ENCODE data around the gene BGN. TPM values are rescaled to one million over a fixed set of nuclear protein-coding genes. Genes with fewer than 3 reads are reported as not detected.

BGN gene
- total RNA-seq, 2 donors from 2014 or later: not detected

GRCh38 chrX:153478746-153479145 lies 16.0 kb upstream of the BGN start:
- ATAC-seq (replicated peaks in 1 of 2): no peak
- peaks cover 6% of the 10 kb centered on the region for H3K27me3 Mint-ChIP-seq (ENCODE audit: low read depth)
- H3K4me3 Mint-ChIP-seq: no peak overlapping the region
- DNase-seq: no peak
- no peak overlapping the region for H3K27ac Mint-ChIP-seq
- H3K36me3 Mint-ChIP-seq (ENCODE audit: insufficient read depth in 2 of 2): no peaks in the 10 kb centered on the region
- H3K9me3 Mint-ChIP-seq: no peaks in the 10 kb centered on the region
- H3K4me1 Mint-ChIP-seq (ENCODE audit: low read depth): no peaks in the 10 kb centered on the region

GRCh38 chrX:153481043-153481442 lies 13.7 kb upstream of the BGN start:
- no peak for ATAC-seq (replicated peaks in 1 of 2)
- Mint-ChIP-seq H3K4me3 (no peak overlapping the region), H3K27me3 (ENCODE audit: low read depth) (peaks cover 3% of the 10 kb centered on the region), H3K27ac (no peak overlapping the region), H3K36me3 (ENCODE audit: insufficient read depth in 2 of 2) (no peaks in the 10 kb centered on the region), H3K9me3 (no peaks in the 10 kb centered on the region), H3K4me1 (ENCODE audit: low read depth) (no peaks in the 10 kb centered on the region)
- no peak for DNase-seq

- no peaks in the 10 kb centered on the region for H3K36me3 Mint-ChIP-seq (ENCODE audit: insufficient read depth in 2 of 2)
- H3K27me3 Mint-ChIP-seq (ENCODE audit: low read depth): no peaks in the 10 kb centered on the region
- DNase-seq: no peak
- H3K9me3 Mint-ChIP-seq: no peaks in the 10 kb centered on the region
- no peaks in the 10 kb centered on the region for H3K4me1 Mint-ChIP-seq (ENCODE audit: low read depth)
- H3K4me3 Mint-ChIP-seq: no peak overlapping the region
- H3K27ac Mint-ChIP-seq: no peak overlapping the region
- no peak for ATAC-seq (replicated peaks in 1 of 2)
Observed at GRCh38 chrX:153482376-153483015, 12.3 kb upstream of the BGN start.

DNA sequence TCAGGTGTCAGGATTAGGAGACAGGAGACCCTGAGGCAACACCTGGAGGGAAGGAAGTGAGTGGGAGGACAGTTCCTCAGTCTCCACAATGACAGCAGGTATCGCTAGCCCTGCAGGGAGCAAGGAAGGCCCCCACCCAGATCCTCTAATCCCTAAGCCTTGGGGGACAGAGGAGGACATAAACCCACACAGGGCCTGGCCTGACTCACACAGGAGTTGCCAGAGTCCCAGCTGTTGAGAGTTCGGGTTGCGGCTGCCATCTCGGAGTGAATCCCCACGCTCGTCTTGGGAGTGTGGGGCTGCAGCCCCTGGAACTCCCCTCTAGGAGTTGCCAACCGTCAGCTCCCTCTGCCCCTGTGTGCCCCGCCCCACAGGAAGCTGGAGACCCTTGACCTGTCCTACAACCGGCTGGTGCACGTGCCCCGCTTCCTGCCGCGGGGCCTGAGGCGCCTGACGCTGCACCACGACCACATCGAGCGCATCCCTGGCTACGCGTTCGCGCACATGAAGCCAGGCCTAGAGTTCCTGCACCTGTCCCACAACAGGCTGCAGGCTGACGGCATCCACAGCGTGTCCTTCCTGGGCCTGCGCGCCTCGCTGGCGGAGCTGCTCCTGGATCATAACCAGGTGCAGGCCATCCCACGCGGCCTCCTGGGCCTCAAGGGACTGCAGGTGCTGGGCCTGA lies 9.2 kb upstream of the BGN start:
- Mint-ChIP-seq H3K4me1 (ENCODE audit: low read depth) (no peaks in the 10 kb centered on the region), H3K9me3 (no peaks in the 10 kb centered on the region), H3K36me3 (ENCODE audit: insufficient read depth in 2 of 2) (no peaks in the 10 kb centered on the region), H3K27me3 (ENCODE audit: low read depth) (no peaks in the 10 kb centered on the region), H3K4me3 (no peak overlapping the region), H3K27ac (no peak overlapping the region)
- DNase-seq: no peak
- no peak for ATAC-seq (replicated peaks in 1 of 2)

DNA sequence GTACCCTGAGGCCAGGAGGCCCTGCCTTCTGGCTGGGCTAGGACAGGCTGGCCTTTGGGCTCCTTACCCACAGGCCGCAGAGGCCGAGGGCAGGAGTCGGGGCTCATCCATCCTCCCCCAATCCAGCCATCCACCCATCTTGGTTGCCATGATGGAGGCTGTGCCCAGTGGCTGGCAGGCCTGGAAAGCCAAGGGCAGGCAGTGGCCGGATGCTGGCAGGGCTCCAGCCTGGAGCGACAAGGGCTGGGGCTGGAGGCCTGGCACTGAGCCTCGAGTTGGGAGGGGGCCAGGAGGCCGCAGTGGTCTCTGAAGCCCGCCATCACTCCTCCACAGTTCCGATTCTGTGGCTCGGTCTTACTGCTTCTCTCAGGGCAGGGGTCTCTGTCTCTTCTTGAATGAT lies 8.6 kb upstream of the BGN start:
- H3K4me1 Mint-ChIP-seq (ENCODE audit: low read depth): no peaks in the 10 kb centered on the region
- DNase-seq (no peak), ATAC-seq (replicated peaks in 1 of 2) (no peak)
- no peaks in the 10 kb centered on the region for H3K27me3 Mint-ChIP-seq (ENCODE audit: low read depth)
- no peak overlapping the region for H3K27ac Mint-ChIP-seq
- no peak overlapping the region for H3K4me3 Mint-ChIP-seq
- no peaks in the 10 kb centered on the region for H3K36me3 Mint-ChIP-seq (ENCODE audit: insufficient read depth in 2 of 2)
- no peaks in the 10 kb centered on the region for H3K9me3 Mint-ChIP-seq

DNA sequence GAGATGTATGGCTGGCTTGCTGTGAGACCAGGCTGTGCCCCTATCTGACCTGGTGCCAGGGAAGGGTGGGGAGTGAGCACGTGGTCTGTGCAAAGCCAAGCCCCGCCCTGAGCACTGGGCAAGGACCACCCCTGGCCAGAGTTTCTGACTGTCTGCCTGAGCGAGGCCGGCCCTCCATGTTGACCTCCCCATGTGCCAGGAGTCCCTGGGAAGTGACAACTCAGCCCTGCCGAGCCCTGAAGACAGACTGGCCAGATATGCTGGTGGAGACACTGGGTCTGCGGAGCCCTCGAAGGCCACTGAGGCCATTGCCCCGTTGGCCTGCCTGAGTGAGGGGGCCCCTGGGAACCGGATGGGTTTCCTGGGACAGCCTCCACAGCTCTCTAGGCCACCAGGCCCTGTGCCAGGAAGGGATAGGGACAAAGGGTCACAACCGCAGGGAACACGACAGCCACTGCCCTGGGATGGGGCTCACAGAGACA lies 7.1 kb upstream of the BGN start:
- no peaks in the 10 kb centered on the region for H3K4me1 Mint-ChIP-seq (ENCODE audit: low read depth)
- ATAC-seq (replicated peaks in 1 of 2): no peak
- no peak for DNase-seq

DNA sequence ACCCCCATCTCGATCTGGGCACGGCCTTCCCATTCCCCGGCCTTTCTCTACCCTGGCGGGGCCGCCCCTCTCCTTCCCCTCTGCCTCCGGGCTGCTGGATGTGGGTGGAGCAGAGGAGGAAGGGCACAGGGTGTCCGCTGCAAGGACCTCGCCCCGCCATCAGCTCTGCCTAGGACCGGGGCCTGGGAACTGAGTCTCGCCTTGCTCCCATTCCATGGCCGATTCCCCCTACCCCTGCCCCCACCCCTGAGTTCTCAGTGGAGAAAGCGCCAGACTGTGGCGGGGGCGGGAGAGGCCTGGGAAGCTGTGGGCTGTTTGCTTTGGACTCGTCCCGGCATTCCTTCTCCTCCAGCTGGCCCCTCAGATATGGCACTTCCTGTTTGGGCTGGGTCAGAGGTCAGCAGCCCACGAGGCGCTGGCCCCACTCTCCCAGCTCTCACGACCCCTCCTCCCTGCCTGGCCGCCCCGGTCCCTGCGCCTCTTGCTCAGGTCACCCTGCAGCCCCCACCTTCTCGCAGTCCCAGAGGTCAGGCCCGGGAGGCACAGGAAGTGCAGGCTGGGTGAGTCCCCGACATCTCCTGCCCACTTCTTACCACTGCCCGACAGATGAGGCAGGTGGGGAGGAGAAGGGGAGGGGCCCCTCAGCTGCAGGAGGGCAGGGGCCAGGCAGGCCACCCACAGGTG lies 6.4 kb upstream of the BGN start:
- Mint-ChIP-seq H3K4me3 (no peak overlapping the region), H3K36me3 (ENCODE audit: insufficient read depth in 2 of 2) (no peaks in the 10 kb centered on the region), H3K27me3 (ENCODE audit: low read depth) (no peaks in the 10 kb centered on the region), H3K27ac (no peak overlapping the region), H3K4me1 (ENCODE audit: low read depth) (no peaks in the 10 kb centered on the region), H3K9me3 (no peaks in the 10 kb centered on the region)
- DNase-seq (no peak), ATAC-seq (replicated peaks in 1 of 2) (no peak)

More for the DNA sequence above, 7.1 kb upstream of the BGN start:
- Mint-ChIP-seq H3K9me3 (no peaks in the 10 kb centered on the region), H3K4me3 (no peak overlapping the region), H3K36me3 (ENCODE audit: insufficient read depth in 2 of 2) (no peaks in the 10 kb centered on the region), H3K27me3 (ENCODE audit: low read depth) (no peaks in the 10 kb centered on the region), H3K27ac (no peak overlapping the region)

- ATAC-seq (replicated peaks in 1 of 2) (no peak), DNase-seq (no peak)
- H3K4me3 Mint-ChIP-seq: no peak overlapping the region
- H3K27ac Mint-ChIP-seq: no peak overlapping the region
- H3K36me3 Mint-ChIP-seq (ENCODE audit: insufficient read depth in 2 of 2): no peaks in the 10 kb centered on the region
- no peaks in the 10 kb centered on the region for H3K9me3 Mint-ChIP-seq
- no peaks in the 10 kb centered on the region for H3K4me1 Mint-ChIP-seq (ENCODE audit: low read depth)
- H3K27me3 Mint-ChIP-seq (ENCODE audit: low read depth): no peaks in the 10 kb centered on the region
Observed at GRCh38 chrX:153490217-153490930, 4.4 kb upstream of the BGN start.

DNA sequence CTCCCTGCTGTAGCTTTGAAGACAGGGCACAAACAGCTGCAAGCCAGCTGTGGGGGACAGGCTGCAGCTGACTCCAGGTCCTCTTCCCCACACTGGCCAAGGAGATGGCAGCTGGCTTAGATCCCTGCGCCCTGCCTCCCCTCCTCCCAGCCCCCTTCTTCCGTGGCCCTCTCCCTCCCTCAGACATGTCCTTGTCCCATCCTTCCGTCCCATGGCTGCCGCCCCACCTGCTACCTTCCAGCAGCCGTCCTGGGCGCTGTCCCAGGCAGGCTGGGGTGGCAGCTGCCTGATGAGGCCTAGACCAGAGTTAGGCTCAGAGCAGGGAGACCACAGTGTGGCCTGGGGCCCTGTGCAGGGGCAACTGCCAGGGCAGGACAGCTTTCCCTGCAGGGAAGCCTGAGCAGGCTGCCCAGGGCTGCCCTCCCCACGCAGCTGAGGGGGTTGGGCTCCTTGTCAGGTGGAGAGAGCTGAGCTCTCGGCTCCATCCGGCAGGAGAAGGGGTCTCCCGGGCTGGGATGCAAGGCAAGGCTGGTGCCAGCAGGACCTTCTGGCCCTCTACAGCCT lies 3.3 kb upstream of the BGN start:
- H3K36me3 Mint-ChIP-seq (ENCODE audit: insufficient read depth in 2 of 2): no peaks in the 10 kb centered on the region
- no peaks in the 10 kb centered on the region for H3K9me3 Mint-ChIP-seq
- no peak overlapping the region for H3K4me3 Mint-ChIP-seq
- no peak for DNase-seq
- ATAC-seq (replicated peaks in 1 of 2): no peak
- no peaks in the 10 kb centered on the region for H3K27me3 Mint-ChIP-seq (ENCODE audit: low read depth)
- H3K4me1 Mint-ChIP-seq (ENCODE audit: low read depth): no peaks in the 10 kb centered on the region
- H3K27ac Mint-ChIP-seq: no peak overlapping the region

DNA sequence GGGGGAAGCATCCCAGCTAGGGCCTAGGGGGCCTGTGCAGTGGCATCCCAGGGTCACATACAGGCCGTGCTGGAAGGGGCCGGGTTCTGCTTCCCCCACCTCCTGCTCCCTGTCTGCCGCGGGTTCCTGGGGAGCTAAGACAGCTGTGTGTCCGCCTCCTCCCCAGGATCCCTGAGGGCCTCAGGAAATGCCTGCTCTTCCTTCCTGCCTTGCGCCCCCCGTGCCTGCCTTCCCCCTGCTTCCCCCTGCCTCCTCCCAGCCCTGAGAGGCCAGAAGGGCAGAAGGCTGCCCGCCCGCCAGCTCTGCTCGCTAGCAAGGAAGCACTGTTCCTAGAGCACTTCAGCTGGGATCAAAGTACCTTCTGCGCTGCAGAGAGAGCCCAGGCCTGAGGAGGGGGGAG lies 2.9 kb upstream of the BGN start:
- Mint-ChIP-seq H3K4me3 (no peak overlapping the region), H3K27me3 (ENCODE audit: low read depth) (no peaks in the 10 kb centered on the region), H3K36me3 (ENCODE audit: insufficient read depth in 2 of 2) (no peaks in the 10 kb centered on the region), H3K27ac (no peak overlapping the region), H3K9me3 (no peaks in the 10 kb centered on the region), H3K4me1 (ENCODE audit: low read depth) (no peaks in the 10 kb centered on the region)
- no peak for DNase-seq
- no peak for ATAC-seq (replicated peaks in 1 of 2)

GRCh38 chrX:153492543-153492942 lies 2.2 kb upstream of the BGN start:
- no peaks in the 10 kb centered on the region for H3K27me3 Mint-ChIP-seq (ENCODE audit: low read depth)
- H3K4me1 Mint-ChIP-seq (ENCODE audit: low read depth): no peaks in the 10 kb centered on the region
- no peaks in the 10 kb centered on the region for H3K36me3 Mint-ChIP-seq (ENCODE audit: insufficient read depth in 2 of 2)
- no peak for DNase-seq
- H3K4me3 Mint-ChIP-seq: no peak overlapping the region
- ATAC-seq (replicated peaks in 1 of 2): no peak
- no peaks in the 10 kb centered on the region for H3K9me3 Mint-ChIP-seq
- H3K27ac Mint-ChIP-seq: no peak overlapping the region

DNA sequence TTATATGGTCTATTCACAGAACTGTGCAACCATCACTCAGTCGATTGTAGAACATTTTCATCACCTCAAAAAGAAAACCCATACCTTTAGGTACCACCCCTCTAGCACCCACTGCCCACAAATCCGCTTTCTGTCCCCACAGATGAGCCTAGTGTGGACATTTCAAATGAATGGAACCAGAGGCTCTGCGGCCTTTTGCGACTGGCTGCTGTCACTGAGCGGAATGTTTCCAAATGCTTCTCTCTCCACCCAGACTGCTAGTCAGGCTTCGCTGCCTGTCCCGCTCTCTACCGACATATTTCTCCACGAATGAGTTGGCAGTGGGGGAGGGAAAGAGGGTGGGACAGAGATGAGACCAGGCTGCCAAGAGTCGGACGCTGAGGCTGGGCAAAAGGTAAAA lies 1.7 kb upstream of the BGN start:
- Mint-ChIP-seq H3K36me3 (ENCODE audit: insufficient read depth in 2 of 2) (no peaks in the 10 kb centered on the region), H3K27me3 (ENCODE audit: low read depth) (no peaks in the 10 kb centered on the region), H3K9me3 (no peaks in the 10 kb centered on the region), H3K4me1 (ENCODE audit: low read depth) (no peaks in the 10 kb centered on the region), H3K4me3 (no peak overlapping the region), H3K27ac (no peak overlapping the region)
- DNase-seq (no peak), ATAC-seq (replicated peaks in 1 of 2) (no peak)

DNA sequence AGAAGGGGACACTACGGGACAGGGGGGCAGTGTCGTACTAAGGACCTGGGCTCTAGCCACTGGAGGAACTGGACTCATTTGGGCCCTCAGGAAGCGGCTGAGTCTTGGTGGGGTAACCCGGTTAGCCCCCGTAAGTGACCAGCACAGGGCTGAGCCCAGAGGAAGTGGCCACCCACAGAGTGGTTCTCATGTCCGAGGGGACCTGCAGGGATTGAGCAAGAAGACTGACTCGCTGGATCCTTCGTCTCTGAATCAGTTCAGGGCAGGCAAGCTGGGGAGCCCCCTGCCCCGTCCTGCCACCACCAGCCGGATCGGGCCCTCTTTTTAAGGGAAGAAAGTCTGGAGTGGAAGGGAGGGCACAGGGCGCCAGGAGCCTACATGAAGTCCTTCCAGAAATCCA lies 719 bp upstream of the BGN start:
- Mint-ChIP-seq H3K27me3 (ENCODE audit: low read depth) (no peaks in the 10 kb centered on the region), H3K36me3 (ENCODE audit: insufficient read depth in 2 of 2) (no peaks in the 10 kb centered on the region), H3K4me1 (ENCODE audit: low read depth) (no peaks in the 10 kb centered on the region), H3K4me3 (no peak overlapping the region), H3K27ac (no peak overlapping the region), H3K9me3 (no peaks in the 10 kb centered on the region)
- ATAC-seq (replicated peaks in 1 of 2) (no peak), DNase-seq (no peak)
